ENCODE results near the gene ATP8B3. TPM values are rescaled to one million over a fixed set of nuclear protein-coding genes. Genes with fewer than 3 reads are reported as not detected.
A peak's percentile ranks its signal among the peaks of the same experiment; 100 is the strongest.

ATP8B3 gene
- total and polyA plus RNA-seq, 2 of the 13 experiments (the other 11 are each of a cell fraction or from before 2014, with no cell fraction given): 2.6 to 5.9 TPM

- TF ChIP-seq, protein P1, sequence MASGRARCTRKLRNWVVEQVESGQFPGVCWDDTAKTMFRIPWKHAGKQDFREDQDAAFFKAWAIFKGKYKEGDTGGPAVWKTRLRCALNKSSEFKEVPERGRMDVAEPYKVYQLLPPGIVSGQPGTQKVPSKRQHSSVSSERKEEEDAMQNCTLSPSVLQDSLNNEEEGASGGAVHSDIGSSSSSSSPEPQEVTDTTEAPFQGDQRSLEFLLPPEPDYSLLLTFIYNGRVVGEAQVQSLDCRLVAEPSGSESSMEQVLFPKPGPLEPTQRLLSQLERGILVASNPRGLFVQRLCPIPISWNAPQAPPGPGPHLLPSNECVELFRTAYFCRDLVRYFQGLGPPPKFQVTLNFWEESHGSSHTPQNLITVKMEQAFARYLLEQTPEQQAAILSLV (CRISPR knock-in tag; IDR thresholded peaks at IDR 0.05; ENCODE audit: borderline replicate concordance): no peak
- TF ChIP-seq ZNF709 (CRISPR knock-in tag; IDR thresholded peaks at IDR 0.05) (no peak), ZFX (CRISPR knock-in tag; IDR thresholded peaks at IDR 0.05; ENCODE audit: low read depth) (peak; percentile 41; the same call in 1 of the 2 replicates), GPN1 (CRISPR knock-in tag; IDR thresholded peaks at IDR 0.05; ENCODE audit: borderline replicate concordance) (no peak), RFX3 (CRISPR knock-in tag; IDR thresholded peaks at IDR 0.05) (no peak), RORA (CRISPR knock-in tag; IDR thresholded peaks at IDR 0.05) (no peak), PAWR (CRISPR knock-in tag; IDR thresholded peaks at IDR 0.05; ENCODE audit: borderline replicate concordance) (no peak), SMARCE1 (IDR thresholded peaks at IDR 0.05; ENCODE audit: borderline replicate concordance) (no peak), ZNF256 (CRISPR knock-in tag; conservative IDR thresholded peaks at IDR 0.05) (no peak), MED13 (CRISPR knock-in tag; IDR thresholded peaks at IDR 0.05) (no peak), PHF5A (CRISPR knock-in tag; IDR thresholded peaks at IDR 0.05; ENCODE audit: low read depth, unreplicated experiment) (no peak), THRA (CRISPR knock-in tag; IDR thresholded peaks at IDR 0.05; ENCODE audit: borderline replicate concordance) (peak; percentile 99), ZNF772 (CRISPR knock-in tag; IDR thresholded peaks at IDR 0.05) (no peak), MBNL3 (CRISPR knock-in tag; conservative IDR thresholded peaks at IDR 0.05) (no peak), XRCC5 (optimal IDR thresholded peaks at IDR 0.05; ENCODE audit: low read length) (peak; percentile 37), ZNF383 (CRISPR knock-in tag; IDR thresholded peaks at IDR 0.05; ENCODE audit: borderline replicate concordance) (no peak)
- TF ChIP-seq, protein P2, sequence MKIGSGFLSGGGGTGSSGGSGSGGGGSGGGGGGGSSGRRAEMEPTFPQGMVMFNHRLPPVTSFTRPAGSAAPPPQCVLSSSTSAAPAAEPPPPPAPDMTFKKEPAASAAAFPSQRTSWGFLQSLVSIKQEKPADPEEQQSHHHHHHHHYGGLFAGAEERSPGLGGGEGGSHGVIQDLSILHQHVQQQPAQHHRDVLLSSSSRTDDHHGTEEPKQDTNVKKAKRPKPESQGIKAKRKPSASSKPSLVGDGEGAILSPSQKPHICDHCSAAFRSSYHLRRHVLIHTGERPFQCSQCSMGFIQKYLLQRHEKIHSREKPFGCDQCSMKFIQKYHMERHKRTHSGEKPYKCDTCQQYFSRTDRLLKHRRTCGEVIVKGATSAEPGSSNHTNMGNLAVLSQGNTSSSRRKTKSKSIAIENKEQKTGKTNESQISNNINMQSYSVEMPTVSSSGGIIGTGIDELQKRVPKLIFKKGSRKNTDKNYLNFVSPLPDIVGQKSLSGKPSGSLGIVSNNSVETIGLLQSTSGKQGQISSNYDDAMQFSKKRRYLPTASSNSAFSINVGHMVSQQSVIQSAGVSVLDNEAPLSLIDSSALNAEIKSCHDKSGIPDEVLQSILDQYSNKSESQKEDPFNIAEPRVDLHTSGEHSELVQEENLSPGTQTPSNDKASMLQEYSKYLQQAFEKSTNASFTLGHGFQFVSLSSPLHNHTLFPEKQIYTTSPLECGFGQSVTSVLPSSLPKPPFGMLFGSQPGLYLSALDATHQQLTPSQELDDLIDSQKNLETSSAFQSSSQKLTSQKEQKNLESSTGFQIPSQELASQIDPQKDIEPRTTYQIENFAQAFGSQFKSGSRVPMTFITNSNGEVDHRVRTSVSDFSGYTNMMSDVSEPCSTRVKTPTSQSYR (CRISPR knock-in tag; IDR thresholded peaks at IDR 0.05; ENCODE audit: borderline replicate concordance): no peak
- TF ChIP-seq, protein P3, sequence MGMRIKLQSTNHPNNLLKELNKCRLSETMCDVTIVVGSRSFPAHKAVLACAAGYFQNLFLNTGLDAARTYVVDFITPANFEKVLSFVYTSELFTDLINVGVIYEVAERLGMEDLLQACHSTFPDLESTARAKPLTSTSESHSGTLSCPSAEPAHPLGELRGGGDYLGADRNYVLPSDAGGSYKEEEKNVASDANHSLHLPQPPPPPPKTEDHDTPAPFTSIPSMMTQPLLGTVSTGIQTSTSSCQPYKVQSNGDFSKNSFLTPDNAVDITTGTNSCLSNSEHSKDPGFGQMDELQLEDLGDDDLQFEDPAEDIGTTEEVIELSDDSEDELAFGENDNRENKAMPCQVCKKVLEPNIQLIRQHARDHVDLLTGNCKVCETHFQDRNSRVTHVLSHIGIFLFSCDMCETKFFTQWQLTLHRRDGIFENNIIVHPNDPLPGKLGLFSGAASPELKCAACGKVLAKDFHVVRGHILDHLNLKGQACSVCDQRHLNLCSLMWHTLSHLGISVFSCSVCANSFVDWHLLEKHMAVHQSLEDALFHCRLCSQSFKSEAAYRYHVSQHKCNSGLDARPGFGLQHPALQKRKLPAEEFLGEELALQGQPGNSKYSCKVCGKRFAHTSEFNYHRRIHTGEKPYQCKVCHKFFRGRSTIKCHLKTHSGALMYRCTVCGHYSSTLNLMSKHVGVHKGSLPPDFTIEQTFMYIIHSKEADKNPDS (CRISPR knock-in tag; IDR thresholded peaks at IDR 0.05): no peak
- TF ChIP-seq, protein P4, sequence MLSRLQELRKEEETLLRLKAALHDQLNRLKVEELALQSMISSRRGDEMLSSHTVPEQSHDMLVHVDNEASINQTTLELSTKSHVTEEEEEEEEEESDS (CRISPR knock-in tag; IDR thresholded peaks at IDR 0.05; ENCODE audit: borderline replicate concordance): no peak
These were observed 44.9 kb upstream of the ATP8B3 start (continued) for GRCh38 chr19:1856698-1857603.
